NCI-H2107 (cell line): ENCODE results near the gene APPL1.
"Not testable (repeated sequence)": the region's sequence is repeated elsewhere in the genome, so short reads cannot be mapped to it uniquely, and the experiment has no call there.

ENCODE experiments used
- DNase-seq: peaks from one replicate; lab custom pipeline; 2025; lab: John Stamatoyannopoulos, UW

APPL1 gene

GRCh38 chr3:57274845-57275244 lies 47.3 kb downstream of the APPL1 start:
- no peak for DNase-seq

DNA sequence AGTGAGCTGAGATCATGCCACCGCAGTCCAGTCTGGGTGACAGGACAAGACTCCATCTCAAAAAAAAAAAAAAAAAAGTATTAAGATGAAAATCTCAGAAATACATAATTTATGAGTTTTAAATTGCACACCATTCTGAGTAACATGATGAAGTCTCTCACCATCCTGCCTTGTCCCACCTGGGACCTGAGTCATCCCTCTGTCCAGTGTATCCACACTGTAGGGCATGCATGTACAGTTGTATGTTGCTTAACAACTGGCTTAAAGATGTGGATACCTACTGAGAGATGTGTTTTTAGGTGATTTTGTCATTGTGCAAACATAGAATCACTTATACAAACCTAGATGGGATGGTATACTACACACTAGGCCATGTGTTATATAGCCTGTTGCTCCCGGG lies 47.9 kb downstream of the APPL1 start:
- DNase-seq: no peak

DNA sequence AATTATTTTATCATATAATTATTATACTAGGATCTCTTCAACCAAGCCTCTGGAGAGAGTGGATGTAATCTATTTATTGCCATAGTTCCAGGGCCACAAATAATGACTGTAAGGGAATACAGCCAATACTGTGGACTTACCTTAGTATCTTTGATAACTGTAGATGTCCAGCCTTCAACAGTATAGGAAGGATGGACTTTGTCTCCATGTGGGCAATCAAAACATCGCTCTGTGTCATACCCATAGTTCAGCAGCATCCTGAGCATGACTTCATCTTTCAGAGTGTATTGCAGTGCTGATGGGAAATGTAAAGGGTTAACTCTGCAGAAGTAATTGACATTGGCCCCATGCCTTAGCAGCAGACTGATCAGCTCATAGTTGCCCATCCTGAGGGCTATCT lies 50.7 kb downstream of the APPL1 start:
- no peak for DNase-seq

GRCh38 chr3:57279685-57280084 lies 52.2 kb downstream of the APPL1 start:
- no peak for DNase-seq

DNA sequence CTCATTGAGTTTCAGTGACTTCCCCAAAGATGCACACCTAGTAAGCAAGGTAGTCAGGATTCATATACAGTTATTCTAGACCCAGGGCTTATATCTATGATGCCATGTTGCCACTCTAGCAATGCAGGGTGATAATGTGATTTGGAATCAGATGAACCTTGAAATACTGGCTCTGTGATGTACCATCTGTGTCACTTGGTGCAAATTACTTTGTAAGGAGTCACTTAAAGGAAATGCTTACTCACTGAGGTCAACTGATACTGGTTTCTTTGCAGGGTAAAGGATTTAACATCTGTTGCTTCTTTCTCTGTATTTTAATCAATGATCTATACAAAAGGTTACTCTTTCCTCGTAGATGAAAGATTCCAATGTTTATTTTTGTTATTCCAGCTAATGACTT lies 54.2 kb downstream of the APPL1 start:
- DNase-seq: no peak

GRCh38 chr3:57283334-57283733 lies 55.8 kb downstream of the APPL1 start:
- no peak for DNase-seq

- DNase-seq: no peak
Measured at GRCh38 chr3:57287205-57287604, 59.7 kb downstream of the APPL1 start.

DNA sequence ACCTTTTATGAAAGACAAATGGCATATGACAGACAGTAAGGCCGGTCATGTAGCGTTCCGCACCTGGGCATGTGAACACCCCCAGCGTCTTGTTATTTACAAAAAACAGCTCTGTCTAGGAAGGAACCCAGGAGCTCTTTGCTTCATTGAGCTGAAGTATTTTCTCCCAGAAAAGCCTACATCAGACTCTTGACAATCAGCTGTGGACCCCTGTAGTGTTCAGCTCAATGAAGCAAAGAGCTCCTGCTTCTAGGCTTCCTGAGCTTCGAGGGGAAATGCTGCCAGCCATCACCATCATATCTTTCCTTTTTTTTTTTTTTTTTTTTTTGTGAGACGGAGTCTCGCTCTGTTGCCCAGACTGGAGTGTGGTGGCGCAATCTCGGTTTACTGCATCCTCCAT lies 60.9 kb downstream of the APPL1 start:
- no peak for DNase-seq

DNA sequence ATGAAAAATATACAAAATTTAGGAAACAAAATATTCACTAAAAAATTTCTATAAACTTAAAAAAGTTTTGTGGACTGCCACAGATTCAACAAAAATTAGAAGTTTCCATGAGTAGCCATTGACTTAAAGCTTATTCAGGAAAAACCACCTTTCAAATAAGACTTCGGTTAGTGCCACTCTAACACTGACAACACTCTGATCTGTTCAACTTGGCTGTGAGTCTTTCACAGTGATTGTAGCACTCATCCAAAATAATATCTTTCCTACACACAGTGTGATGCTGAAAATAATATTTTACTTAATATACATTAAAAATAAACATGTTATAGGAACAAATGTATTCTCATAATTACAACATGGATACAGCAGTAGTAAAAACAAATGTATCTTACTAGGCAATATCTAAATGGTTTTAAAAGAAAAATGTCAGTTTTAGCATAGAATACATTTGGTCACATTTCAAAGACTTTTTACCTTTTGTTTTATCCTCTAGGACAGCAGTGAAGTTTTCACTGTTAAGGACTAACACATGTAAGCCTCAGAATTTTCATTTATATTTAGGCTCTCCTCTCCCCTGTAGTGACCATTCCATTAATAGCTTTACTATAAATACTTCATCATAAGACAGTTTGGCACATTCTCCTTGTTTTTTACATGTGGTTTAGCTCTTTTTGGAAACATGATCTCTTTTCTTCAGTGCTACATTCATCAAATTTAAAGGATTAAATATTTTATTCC lies 64.8 kb downstream of the APPL1 start, which contains the start of gene ASB14:
TSS of gene ASB14 (minus strand) at position 527 of the 738 bp plus-strand sequence. CDS start 652 bp downstream, outside the sequence.
- no peak for DNase-seq

- no peak for DNase-seq
Measured at GRCh38 chr3:57292897-57293526, 65.5 kb downstream of the APPL1 start.

- DNase-seq: no peak
Measured at GRCh38 chr3:57298041-57298440, 70.5 kb downstream of the APPL1 start.

DNA sequence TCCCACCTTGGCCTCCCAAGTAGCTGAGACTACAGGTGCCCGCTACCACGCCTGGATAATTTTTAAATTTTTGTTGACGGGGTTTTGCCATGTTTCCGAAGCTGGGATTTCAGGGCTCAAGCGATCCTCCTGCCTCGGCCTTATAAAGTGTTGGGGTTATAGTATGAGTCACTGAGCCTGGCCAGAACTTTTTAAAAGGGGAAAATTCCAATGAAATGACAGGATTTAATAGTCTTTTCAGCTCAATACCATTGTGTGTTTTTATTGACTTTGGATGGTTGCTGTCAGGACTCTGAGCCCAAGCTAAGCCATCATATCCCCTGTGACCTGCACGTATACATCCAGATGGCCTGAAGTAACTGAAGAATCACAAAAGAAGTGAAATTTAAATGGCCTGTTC lies 76.0 kb downstream of the APPL1 start:
- not testable (repeated sequence) for DNase-seq

DNA sequence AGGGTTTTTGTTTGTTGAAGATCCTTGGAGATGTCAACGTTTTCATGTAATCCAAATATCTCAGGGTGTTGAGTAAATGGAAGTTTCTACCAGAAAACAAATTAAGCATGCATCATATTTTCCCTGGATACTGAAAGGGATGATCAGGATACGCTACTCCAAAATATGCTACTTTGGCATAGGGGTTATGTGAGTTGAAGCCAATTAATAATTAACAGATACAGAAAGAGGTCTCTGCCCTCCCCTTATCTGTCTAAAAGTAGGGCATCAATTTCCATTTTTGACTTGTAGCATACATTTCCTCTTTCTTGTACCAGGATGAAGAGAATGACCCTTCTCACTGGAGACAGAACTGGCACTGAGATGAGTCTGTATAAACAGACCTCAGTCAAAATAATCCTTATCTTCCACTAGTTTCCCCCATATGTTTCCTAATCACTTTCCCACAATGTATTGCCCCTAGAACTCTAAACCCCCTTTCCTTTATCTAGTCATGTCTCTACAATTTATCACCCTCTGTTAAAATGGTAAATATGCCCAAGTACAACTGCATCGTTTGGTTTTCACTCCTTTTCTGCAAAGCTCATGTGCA lies 82.3 kb downstream of the APPL1 start:
- DNase-seq: no peak

GRCh38 chr3:57314204-57314603 lies 86.7 kb downstream of the APPL1 start:
- no peak for DNase-seq
